T-helper 17 cell (primary cell): ENCODE data around the gene GRK1. TPM values are rescaled to one million over a fixed set of nuclear protein-coding genes. Genes with fewer than 3 reads are reported as not detected.

ENCODE experiments used
- total RNA-seq, 4 donors: library from RNA in 2 of 4; stranded (reverse) in 2 of 4; gene quantifications; one replicate each; pipeline ENCODE4 v1.2.3 and lab custom pipeline; 2022 to 2026

GRK1 gene
- total RNA-seq, 2 donors from 2014 or later: 0.07 TPM; not detected in 1

Other genes starting within 250 kb of the GRK1 start
- gene ADPRHL1, start 213.7 kb upstream of the GRK1 start, total RNA-seq: under 1 TPM; 0.21 to 0.94 TPM
- 10 to 100 TPM; 12.8 to 15.2 TPM for gene DCUN1D2, start 176.5 kb upstream of the GRK1 start, total RNA-seq
- 10 to 100 TPM; 31.1 to 33.6 TPM for gene TFDP1, start 82.5 kb upstream of the GRK1 start, total RNA-seq
- not detected for gene ATP4B, start 9.0 kb upstream of the GRK1 start, total RNA-seq
- gene TMEM255B, start 92.0 kb downstream of the GRK1 start, total RNA-seq: 1 to 10 TPM in 1 of 2 donors, under 1 TPM in 1; 0.86 to 1.4 TPM
- gene GAS6, start 196.9 kb downstream of the GRK1 start, total RNA-seq: 1 to 10 TPM; 2.2 to 3.8 TPM